GM19238 (cell line): Measurements from ENCODE around the gene SVEP1.
A peak's percentile ranks its signal among the peaks of the same experiment; 100 is the strongest.
"Not testable (repeated sequence)": the region's sequence is repeated elsewhere in the genome, so short reads cannot be mapped to it uniquely, and the experiment has no call there.

Source experiments
- DNase-seq: peaks from one replicate; pipeline ENCODE4 v3.0.0; 2011; ENCODE audit warnings: low spot score; ENCODE audit not compliant: insufficient read length

Gene SVEP1

DNA sequence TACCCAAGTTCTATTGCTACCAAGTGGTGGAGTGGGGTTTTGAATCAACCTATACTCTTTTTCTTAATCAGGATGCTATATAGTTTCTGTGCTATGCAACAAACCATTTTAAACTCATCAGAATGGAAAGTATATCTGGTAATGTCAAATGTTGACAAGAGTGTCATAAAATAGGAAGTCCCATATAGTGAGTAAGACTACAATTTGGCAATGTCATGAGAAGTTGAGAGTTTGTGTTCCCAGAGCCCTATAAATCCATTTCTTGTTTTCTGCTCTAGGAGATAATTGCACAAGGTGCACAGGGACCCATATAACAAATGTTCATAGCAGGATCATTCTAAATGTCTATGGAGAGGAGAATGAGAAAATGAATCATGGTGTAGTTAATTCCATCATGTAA is 132.1 kb downstream of the SVEP1 start:
- DNase-seq = no peak

DNA sequence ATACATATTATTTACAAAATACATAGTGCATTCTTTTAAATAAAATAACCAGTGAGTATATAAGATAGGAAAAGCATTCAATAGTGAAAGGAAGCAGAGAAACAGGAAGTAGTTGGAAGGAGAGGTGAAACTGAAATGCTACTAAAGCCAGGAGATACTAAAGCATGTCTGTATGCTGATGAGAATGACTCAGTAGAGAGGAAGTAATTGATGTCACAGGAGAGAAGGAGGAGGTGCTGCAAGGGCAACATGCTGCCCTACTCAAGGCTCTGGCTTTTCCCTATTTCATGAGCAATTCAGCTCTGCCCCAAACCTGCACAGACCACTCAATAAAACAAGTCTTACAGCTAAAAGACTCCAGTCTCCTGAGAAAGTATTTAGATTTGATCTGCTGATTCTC is 133.4 kb downstream of the SVEP1 start:
- DNase-seq = no peak

DNA sequence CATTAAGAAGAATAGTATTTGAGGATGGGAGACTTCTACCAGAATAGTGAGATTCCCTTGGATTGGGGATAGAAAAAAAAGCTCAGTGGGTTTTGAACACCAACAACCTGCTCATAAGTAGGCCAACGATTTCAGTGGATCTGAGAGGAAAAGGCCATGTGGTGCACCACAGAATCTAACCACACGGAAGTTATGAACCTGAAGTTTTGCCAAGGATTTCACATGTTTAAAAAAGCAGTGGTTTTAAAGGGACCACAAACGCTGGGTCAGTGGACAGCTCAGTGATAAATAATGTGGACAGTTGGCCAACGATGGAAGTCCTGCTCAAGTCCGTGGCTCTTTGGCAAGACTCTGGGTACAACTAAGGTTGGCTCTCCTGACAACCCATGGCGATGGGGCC is 134.6 kb downstream of the SVEP1 start:
- DNase-seq = no peak

DNA sequence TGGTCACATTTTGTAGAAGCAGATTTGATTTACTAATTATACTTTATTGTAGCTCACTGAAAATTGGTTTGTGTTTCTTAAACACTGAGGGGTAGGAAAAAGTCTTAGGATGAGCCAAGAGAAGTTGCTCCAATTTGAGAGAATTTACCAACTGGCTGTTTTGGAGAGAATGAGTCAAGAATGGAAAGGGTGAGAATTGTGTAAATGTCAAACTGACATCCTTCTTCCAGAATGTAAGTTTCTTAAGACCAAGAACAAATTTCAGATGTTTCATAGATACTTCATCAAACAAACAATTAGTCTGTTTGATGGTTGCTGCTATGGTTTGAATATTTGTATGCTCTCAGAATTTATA is 135.7 kb downstream of the SVEP1 start:
- DNase-seq = no peak

DNA sequence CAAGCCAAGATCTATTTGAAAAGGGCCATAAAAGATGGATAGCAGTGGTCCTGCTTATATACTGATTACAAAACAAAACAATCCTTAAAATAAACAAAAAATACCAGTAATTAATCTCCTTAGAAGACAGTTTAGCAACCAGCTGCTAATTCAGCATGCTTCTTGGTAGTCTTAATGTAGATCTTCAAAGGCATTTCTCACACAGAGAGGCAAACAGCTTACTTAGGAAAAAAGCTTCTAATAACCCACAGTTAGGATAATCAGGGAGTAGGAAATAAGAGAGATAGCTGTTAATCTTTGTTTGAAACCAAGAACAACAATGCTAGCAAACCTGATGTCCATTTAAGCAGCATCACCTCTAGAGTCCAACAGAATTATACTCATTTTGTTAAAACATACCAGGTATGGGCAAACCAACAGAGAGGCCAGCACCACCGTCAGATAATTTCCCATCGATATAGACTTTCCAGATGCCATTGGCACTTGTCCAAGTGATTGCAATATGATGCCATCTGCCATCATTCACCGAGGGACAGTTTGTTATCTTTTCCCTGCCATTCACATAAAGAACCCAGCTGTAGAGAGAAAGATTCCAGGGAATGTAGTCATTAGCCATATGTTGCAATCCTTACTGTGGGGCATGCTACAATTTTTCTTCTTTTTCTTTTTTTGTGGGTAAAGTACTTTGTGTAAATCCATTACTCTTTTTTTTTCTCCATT is 136.2 kb downstream of the SVEP1 start:
- no peak for DNase-seq

DNA sequence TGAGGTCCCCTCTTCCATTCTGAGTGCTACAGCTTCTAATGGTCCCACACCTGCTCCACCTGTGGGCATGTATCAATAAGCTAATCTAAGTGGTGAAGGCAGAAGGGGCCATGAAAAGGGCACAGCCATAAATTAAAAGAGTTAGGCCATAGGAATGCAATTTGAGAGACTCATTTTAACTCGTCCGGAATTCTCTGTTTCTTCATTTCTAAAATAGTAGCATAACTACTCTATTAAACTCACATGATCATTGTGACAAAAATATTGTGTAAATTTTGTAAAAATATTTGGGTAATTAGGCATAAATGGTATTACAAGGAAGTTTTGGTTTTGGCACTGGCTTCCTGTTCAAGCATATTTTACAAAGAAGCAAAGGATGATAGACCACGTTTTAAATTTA is 138.7 kb downstream of the SVEP1 start:
- no peak for DNase-seq

DNA sequence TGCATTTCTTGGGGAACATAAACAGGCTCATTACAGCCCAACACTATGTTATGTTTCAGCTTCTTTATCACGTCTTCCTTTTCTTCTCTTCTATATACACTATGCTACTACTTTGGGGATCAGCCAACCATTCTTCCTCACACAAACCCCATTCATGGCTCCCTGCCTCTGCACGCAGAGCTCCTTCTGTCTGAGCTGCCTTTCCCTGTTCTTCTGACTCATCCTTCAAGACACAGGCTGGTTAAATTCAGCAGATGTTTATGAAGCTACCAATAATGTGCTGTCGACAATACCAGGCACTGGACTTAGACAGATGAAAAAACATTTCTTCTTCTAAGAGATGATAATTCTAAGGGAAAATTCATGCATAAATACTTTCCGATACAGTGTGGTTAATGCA is 139.4 kb downstream of the SVEP1 start:
- DNase-seq = no peak

DNA sequence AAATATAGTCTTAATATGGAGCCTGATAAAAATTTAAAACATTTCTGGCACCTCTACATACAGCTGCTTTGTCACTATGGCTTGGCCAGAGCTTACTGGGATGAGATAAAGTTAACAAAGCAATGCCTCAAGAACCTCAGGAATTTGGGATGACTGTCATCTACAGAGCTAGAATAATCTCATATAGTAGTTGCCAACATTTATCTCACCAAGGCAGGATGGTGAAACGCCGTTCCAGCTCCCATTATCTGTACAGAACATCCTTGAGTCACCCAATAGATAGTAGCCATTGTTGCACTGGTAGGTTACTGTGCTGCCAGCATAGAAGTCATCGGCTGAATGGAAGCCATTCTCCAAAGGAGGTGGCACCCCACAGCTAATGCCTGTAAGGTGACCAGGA is 147.3 kb downstream of the SVEP1 start:
- no peak for DNase-seq

DNA sequence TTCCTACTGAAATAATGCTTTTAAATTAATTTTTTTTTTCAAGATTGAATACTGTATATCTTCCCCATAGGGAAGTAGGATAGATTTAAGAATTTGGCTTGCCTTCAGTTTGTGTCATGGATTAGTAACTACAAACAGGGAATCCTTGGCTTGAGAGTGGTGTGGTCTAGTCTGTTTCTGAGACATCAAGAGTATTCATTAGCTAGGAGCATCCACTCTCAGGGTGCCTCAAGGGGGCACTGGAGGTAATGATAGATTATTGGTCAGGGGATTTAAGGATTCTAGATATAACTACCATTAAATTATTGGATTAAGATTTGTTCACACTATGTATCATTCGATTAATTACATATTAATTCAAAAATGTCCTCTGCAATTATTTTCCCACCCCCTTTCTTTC is 150.1 kb downstream of the SVEP1 start:
- DNase-seq = no peak

DNA sequence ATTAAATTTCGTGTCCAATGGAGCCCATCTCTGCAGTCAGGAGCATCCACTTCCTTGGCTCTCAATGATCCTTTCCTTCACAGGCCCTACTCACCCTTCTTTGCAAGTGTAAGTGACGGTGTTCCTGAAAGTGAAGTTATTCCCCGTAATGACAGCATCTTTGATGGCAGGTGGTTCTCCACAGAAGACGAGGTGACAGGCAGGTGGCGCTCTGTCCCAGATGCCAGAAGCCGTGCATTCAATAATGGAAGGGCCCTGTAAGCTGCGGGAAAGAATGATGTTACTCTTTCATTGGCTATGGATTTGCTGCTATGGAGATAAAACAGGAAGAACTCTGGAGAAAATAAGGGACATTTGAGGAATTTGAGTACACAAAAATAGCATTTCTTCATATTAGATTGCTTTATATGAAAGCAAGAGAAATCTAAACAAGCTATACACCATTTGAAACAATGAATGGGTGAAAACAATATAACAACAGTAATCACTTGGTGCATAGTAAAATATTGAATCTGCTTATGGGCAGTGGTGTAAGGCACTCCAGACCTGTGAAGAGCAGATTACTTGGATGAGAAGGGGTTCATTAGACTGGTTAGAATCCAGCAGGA is 151.9 kb downstream of the SVEP1 start:
- DNase-seq = peak; percentile 2

DNA sequence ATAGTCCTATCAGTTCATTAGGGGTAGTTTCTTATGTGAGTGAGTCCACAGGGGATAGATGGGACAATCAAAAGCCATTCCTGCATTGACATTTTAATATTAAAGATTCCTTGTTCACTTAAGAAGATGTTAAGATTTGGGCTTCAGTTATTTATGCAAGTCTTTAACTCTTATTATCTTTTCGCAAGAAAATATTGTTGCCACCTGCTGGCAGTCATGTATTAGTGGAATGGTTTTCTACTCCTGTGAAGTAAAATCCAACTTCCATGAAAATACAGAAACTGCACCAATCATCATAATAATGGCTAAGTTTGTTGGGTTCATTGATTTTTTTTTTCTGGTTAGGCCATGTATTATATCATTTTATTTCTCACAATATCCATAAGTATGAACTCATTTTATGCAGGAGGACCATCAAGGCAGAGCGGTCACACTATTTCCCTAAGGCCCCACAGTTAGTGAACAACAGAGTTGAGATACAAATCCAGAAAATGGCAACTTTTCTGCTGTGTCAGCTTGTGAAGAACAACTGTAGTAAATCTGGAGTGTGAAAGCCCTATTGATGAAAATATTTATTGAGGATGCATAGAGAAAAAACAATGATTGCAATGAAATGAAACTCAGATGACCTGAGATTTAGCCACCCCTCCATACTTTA is 153.4 kb downstream of the SVEP1 start:
- no peak for DNase-seq

DNA sequence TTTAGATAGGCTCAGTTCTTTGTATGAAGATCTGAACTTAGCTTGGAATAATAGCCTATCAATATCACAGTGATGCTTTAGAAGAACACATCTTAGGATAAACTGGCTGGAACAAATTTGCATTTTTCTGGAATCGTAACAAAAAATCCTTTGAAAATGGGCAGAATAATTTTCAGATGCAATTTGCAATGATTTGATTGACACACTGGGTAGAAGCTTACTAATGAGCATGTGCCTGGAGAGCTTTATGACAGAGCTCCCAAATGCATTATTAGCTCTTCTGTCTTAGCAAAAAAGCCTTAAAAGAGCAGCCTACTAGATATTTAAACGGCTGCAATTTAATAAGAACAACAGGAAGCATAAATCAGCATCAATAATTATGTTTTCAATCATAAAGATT is 165.1 kb downstream of the SVEP1 start:
- DNase-seq = no peak

DNA sequence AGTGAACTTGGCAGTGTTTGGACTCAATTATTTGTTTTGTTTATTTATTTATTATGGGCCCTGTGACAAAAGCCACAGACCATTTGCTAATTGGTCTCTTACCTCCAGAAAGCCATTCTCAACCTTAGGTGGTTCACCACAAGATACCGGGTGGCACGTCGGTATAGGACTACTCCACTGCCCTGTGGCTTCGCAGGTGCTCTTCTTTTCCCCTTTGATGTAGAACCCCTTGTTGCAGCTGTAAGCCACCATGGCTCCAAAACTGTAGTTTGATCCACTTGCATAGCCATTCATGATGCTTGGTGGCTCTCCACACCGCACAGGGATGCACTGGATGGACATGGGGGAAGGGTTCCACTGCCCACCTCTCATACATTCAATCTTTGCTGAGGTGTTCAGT is 168.6 kb downstream of the SVEP1 start:
- no peak for DNase-seq

DNA sequence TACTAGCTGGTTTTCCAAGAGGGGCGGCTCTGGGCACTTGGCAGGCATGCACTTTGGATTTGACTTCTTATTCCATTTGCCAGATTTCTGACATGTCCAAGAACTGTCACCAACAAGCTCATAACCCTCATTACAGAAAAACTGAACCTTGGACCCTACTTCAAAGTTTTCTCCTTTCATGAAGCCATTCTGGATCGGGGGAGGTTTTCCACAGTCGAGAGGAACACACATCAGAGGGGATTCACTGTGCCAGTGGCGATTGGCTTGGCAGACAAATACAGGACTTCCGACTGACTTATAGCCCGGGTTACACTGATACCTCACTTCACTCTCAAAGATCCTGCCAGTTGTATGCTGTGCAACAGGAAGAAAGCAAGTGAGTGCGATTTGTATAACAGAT is 170.9 kb downstream of the SVEP1 start:
- DNase-seq = no peak

DNA sequence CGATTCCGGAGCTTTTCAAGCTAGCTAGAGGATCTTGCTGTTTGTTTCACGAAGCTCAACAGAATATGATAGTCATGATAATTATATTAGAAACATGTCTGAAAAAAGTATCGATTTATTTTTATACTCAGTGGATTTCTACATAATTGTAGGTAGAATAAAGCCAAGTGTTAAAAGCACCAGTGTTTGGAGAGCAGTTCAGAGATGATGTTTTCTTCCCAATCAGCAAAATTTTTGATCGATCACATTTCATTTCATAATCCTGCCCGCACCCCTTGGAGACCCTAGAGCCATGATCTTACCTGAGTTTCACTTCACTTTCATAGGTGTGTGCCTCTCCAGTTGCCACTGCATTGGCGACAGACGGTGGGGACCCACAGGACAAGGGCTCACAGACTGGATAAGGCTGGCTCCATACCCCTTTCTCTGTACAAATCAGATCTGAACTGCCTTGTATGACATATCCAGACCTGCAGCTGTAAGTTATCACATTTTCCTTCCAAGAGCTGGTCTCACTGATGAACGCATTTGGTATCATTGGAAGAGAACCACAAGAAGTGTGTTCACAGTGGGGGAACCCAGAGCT is 173.6 kb downstream of the SVEP1 start:
- no peak for DNase-seq

DNA sequence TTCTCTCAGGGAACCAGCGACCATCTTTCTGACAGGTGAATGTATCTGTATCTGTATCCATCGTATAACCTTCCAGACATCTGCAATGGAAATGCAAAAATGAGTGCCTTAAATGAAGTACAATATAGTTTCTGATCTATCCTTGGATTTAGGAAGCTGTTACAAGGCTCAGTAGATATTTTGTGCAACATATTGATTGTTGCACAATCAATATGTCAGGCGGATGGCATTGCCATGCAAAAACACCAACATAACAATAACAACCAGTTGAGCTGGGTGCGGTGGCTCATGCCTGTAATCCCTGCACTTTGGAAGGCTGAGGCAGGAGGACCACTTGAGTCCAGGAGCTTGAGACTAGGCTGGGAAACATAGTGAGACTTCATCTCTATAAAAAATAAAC is 175.1 kb downstream of the SVEP1 start:
- DNase-seq = no peak

DNA sequence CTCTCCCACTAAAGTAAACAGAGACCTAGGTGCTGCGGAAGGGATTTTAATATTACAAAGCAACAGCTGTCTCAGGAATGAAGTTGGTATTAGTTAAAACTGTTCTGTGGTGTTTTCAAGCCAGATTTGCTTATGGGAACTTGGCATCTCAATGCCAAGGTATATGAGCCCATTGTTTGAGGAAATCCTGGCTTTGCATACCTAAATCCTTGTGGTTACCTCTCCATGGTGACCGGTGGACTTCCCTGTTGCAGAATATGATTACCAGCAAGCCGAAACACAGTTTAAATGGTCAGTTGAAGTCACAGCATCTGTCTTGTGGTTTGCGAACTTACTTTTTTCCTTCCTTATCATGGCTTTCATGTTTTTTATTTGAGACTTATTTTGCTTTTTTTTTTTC is 179.6 kb downstream of the SVEP1 start:
- DNase-seq = no peak

DNA sequence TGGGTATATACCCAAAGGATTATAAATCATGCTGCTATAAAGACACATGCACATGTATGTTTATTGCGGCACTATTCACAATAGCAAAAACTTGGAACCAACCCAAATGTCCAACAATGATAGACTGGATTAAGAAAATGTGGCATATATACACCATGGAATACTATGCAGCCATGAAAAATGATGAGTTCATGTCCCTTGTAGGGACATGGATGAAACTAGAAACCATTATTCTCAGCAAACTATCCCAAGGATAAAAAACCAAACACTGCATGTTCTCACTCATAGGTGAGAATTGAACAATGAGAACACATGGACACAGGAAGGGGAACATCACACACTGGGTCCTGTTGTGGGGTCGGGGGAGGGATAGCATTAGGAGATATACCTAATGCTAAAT is 180.5 kb downstream of the SVEP1 start:
- not testable (repeated sequence) for DNase-seq

DNA sequence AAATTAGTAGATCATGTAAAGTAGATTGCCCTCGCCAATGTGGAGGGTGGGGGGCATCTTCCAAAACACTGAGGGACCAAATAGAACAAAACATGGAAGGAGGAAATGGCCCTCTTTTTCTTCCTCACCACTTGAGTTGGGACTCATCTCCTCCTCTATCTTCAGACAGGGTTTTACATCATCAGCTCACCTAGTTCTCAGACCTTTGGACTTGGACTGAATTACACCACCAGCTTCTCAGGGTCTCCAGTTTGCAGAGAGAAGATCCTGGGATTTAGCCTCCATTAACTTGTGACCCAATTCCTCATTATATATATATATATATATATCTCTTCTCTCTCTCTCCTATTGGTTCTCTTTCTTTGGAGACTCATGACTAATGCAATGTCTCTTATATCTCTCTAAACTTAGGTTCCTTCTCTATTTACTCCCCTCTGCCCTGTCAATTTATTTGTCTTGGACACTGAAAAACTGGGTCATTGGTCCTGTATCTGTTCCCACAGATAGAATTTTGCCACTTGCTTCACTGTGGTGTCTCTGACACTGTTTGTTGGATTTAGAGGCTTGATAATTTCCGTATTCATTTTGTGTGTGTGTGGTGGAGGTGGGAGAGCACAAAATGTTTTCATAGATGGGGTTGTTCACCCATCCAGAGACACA is 187.6 kb downstream of the SVEP1 start:
- DNase-seq = no peak

DNA sequence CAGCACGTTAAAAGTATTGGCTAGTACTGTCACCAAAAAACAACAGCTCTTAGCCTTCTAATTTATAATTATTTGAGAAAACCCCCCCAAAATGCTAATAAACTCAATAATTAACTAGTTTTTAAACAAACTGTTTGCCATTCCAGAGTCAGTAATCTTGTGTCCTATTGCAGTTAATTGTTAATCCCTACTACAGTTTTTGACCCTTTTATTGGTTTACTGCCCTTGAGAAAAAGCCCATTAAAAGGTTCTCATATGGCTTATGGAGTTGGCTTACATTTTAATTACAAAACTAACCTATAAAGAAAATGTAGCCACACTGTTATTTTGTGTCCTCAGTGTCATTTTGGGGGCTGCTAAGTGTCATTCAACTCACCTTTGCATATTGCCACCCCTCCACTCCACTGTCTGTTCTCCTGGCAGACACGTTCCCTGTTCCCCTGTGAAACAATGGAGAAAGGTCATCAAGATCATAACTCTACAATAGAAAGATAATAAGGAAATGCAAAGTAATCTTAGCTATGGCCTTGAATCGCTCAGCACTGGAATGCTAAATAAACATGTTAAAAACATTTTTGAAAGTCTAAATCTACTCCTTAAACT is 190.3 kb downstream of the SVEP1 start:
- no peak for DNase-seq

DNA sequence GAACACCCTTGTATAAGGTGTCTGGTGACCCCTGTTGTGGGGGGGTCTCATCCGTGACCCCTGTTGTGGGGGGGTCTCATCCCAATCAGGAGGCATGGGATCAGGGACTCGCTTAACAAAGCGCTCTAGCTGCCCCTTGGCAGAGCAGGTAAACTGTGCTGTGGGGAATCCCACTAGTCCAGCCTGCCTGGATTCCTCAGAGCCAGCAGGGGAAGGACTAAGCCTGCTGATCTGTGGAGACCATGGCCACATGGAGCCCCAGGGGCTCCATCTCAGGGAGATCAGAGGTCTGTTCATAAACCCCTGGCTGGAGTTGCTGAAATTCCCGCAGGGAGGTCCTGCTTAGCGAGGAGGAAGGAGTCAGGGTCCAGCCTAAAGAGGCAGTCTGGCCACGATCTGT is 196.1 kb downstream of the SVEP1 start:
- no peak for DNase-seq

DNA sequence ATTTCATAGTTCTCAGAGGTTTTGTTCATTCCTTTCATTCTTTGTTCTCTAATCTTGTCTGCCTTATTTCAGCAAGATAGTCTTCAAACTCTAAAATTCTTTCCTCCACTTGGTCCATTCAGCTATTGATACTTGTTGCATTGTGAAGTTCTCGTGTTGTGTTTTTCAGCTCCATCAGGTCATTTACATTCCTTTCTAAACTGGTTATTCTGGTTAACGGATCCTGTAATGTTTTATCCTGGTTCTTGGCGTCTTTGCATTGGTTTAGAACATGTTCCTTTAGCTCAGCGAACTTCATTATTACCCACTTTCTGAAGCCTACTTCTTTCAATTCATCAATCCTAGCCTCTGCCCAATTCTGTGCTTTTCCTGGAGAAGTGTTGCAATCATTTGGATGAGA is 196.8 kb downstream of the SVEP1 start:
- no peak for DNase-seq
